GM19099 (cell line): Measurements from ENCODE around the gene HMGCL.

ENCODE experiments used
- POLR2A ChIP-seq: IDR thresholded peaks from 3 replicates; pipeline ENCODE4 v1.6.1; 2011; ENCODE audit warnings: low read depth; ENCODE audit not compliant: insufficient read length; ENCODE audit errors: extremely low read depth

Gene HMGCL

DNA sequence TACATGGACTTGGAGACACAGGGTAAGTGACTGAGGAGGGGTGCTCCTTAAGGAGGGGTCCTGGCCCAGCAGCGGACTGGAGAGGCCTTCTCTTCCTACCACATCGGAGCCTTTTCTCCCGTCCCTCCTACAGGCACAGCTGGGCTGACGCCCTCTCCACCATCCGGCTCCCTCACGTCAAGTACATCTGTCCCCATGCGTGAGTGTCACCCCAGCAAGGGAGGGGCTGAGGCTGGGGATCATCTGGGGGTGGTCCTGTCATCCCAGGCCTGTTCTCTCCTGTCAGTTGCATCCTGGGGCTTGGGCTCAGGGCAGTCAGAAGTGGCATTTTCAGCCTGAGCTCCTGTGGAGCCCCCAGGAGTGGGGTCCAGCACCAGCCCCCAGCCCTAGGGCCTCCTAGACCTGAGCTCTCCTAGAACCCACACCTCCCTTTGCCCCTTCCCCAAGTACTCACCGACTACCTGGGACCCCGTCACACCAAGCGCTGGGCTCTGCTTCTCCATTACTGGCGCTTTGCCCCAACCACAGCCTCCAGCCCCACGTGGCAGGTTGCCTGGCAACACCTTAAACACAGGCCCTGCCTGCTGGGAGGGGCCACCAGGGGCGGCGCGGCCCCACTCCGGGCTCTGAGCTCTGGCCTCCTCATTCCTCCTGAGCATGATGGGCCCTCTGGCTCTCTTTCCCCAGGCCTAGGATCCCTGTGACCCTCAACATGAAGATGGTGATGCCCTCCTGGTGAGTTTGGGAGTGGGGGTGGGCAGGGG is 32.0 kb downstream of the HMGCL start:
- no peak for TF ChIP-seq POLR2A

DNA sequence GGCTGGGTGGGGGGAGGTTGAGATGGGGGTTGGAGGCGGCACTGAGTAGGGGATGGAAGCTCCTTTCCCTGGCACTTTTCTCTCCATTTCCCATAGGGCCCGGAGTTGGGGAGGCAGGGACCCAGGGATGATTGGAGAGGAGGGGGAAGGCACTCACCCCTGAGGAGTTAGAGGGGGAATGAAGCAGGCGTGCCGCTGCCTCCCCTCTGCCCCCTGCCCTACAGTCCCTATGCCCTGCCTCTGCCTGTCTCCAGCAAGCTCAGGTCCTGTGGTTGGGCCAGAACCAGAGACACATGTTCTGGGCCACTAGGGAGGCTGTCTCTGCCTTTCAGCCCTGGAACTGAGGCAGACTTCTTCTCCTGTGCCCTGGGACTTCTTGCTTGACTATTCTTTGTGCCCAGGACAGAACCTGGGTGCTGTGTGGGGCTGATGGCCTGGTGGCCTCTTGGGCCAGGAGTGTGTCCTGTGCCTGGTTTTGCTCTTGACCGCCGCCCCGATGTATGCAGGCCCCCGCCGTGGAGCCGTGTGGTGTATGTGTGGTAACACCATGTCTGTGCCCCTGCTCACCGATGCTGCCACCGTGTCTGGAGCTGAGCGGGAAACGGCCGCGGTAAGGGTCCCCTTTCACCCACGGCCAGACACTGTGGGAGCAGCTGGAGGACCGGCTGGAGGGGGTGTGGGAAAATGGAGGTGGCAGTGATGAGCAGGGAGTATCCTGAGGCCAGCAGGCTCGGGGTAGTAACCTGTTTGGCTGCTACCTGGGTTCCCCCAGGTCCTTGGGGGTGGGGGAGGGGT is 32.9 kb downstream of the HMGCL start:
- no peak for TF ChIP-seq POLR2A

DNA sequence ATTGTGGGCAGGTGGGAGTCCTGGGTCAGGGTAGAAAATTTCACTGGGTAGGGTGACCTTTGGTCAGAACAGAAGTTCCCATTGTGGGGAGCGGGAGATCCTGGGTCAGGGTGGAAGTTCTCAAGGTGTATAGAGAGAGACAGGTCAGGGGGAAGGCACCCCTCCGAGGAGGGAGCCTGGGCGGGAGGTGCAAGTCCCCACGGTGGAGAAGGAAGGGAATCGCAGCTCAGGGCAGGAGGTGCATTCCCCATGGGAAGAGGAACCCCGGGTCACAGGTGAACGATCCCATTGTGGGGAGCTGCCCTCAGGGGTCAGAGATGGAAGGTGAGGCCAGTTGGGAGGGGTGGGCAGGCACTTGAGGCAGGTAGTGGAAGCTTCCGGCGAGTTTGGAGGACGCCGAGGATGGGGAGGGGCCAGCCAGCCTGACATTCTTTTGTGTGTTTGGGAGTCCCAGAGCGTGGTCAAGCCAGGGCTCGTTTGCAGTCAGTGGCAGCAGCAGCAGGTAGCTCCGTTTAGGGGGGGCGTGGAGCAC is 33.6 kb downstream of the HMGCL start:
- no peak for TF ChIP-seq POLR2A

DNA sequence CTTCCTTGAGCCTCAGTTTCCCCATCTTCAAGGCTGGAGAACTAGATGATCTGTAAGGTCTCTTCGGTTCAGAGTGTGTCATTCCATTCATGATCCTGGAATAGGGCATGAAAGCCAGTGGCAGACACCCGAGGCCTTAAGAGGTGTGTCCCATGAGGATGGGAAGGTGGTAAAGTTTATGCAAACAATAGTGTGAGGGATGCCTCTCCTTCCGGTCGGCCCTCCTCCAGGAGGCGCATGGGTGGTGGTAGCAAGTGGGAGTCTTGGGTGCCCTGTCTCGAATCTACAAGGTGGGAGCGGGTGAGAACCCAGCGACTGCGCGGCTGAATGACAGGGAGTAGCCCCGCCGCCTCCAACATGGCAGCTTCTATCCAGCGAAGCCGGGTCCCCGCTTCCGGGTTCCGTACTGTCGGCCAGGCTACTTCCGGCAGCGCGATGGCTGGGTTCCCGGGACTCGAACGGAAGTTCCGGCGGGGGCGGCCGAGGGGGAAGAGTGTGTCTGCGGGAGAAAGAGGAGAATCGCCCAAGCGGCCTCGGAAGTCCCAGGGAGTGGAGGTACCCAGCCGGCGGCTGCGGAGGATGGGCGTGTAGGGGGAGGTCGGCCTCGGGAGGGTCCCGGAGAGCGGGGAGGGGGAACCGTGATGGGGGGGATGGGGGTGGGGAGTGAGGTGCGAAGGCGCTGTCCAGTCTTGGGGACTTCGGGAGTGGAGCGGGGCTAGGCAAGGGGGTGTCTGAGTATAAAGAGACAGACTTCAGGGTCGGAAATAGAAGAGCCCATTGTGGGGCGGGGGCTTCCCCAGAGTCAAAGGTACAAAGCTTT is 34.3 kb downstream of the HMGCL start, which contains the start of gene LYPLA2:
TSS of gene LYPLA2 (plus strand) at position 450 of the 820 bp plus-strand sequence. CDS start 1,538 bp downstream, outside the sequence.
- peak; percentile 68 for TF ChIP-seq POLR2A

DNA sequence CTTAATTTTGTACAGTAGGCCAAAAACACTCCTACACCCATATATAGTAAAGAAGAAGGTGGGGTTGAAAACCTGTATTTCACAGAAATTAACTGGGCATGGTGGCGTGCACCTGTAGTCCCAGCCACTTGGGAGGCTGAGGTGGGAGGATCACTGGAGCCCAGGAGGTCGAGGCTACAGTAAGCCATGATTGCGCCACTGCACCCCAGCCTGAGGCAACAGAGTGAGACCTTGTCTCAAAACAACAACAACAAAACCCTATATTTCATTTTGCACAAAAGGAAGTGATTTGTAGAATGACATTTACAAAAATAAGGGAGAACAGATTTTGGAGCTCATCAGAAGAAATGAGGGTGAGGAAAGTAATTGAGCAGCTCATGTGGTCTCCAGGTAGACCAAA is 36.5 kb downstream of the HMGCL start:
- no peak for TF ChIP-seq POLR2A

DNA sequence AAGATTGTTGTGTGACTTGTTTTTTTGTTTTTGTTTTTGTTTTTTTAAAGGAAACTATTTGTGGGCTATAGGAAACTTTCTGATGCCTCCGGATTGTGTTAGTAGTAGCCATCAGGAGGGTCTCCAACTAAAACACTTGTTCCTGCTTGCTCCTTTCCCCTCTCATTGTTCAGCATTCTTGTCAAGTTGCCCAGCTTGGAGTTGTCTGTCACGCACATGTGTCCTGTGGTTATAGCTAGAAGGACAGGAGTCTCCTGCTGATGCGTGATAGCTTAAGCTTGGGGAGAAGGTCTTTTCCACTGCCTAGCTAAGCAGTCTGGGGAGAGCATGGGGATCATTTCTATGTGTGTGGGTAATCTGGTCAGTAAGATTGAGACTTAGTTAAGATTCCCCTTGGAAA is 37.5 kb downstream of the HMGCL start:
- no peak for TF ChIP-seq POLR2A

DNA sequence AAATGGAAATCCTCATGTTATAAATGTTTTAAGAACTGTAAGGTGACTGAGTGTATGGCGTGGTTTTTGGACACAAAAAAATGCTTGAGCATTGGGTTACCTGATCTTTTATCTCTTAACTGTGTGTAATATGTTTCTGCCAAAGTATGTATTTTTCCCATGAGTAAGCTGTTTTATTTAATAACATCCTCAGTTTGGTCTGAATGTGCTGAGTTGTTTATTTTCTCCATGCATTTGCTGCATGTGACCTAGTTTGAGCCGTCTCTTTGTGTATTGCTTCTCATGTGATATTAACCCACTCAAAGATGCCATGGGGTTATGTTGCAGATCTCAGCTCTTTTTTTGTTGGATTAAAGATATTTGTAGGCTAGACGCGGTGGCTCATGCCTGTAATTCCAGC is 40.4 kb downstream of the HMGCL start:
- TF ChIP-seq POLR2A = no peak

DNA sequence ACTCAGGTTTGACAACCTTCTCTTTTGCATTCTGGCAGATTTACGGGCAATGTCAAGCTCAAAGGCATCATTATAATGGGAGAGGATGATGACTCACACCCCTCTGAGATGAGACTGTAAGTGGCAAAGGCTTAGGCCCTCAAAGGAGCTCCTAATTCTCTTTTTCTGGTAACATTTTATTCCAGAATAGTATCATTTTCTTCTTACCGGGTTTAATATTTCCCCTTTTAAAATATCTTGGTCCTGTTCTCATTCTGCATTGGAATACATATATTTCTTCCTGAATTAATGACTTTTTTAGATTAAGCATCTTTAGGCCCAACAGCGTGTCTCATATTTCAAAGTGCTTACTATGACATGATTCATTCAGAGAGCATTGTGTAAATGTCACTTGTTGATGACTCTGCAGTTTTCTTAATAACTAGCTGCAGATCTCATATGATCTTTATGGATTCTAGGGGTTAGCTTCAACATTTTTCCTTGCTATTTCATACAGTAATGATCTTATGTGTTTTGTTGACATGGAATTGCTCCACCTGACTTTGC is 45.3 kb downstream of the HMGCL start:
- TF ChIP-seq POLR2A = no peak

DNA sequence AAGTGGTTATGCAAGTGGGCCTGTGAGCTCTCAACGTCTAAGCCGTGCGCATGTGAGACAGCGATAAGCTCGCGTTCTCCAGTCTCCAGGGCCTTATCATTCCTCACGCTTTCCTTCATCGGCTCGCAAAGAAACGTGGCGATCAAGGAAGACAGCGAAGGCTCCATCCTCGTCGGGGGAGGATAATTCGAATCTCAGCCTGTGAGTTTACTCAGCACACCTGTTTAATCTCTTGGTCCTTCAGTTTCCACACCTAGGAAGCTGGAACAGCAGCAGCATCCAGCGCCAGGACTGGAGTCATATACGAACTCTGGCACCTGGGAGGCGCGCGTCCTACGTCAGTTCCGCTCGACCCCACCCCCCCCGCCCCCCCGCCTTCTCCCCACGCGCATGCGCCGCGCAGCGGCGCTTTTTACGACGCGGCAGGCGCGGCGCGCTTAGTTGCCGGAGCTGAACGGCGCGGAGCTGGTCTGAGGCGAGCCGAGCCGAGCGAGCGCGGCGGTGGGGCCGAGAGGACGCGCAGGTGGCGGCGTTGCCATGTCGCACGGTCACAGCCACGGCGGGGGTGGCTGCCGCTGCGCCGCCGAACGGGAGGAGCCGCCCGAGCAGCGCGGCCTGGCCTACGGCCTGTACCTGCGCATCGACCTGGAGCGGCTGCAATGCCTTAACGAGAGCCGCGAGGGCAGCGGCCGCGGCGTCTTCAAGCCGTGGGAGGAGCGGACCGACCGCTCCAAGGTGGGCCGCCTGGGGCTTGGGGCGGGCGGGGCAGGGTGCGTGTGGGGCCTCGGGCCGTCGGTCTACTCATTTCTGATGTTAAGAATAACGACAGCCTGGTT is 47.0 kb downstream of the HMGCL start, which contains the start of gene PITHD1:
TSS of gene PITHD1 (plus strand) at position 440 of the 836 bp plus-strand sequence. CDS start at position 538, 98 bp downstream.
- TF ChIP-seq POLR2A = peak; percentile 95

DNA sequence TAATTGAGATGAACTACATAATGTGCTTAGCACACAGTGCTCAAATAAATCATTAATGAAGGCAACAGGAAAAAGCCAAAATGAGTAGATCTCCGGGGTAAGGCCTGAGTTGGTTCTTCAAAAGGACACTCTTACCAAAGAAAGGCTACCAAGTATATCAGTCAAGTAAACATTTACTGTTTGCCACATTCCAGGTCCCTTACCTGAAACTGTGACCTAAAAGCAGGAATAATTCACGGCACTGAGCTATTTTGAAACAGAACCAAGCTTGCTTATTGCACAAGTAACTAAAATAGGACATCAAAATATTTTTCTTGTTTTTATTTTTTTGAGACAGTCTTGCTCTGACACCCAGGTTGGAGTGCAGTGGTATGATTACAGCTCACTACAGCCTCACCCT is 49.0 kb downstream of the HMGCL start:
- TF ChIP-seq POLR2A = no peak

DNA sequence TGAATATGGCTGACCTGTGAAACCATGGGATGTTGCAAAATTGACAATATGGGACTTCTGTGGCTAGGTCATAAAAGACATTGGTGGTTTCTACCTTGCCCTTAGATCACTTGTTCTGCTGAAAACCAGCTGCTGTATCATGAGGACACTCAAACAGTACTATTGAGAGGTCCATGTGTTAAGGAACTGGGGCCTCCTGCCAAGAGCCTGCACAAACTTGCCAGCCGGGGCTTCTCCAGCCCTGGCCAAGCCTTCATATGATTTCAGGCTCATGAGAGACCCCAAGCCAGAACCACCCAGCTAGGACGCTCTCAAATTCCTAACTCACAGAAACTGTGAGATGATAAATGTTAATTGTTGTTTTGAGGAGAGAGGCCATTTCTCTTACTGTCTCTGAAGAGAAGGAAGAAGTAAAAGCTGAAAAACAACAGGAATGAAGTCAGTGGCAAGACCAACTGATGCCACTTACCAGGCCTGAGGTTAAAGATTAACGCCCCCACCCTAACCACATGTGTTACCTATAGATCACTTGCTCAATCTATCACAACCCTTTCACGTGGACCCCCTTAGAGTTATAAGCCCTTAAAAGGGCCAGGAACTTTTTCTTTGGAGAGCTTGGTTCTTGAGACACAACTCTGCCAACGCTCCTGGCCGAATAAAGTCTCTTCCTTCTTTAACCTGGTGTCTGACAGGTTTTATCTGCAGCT is 50.9 kb downstream of the HMGCL start:
- no peak for TF ChIP-seq POLR2A

DNA sequence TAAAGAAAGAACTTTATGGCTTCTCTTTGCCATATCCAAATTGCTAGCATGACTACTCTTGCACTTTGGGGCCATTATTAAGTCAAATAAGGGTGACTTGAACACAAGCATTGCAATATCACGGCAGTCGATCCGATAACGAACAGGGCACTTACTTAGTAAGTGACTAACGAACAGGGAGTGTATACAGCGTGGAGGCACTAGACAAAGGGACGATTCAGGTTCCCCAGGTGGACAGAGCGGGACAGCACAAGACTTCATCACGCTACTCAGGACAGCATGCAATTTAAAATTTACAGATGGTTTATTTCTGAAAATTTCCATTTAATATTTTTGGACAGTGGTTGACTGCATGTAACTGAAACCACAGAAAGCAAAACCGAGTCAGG is 52.4 kb downstream of the HMGCL start:
- no peak for TF ChIP-seq POLR2A
